ENCODE data around the gene NAB2.
"Not testable (repeated sequence)": the region's sequence is repeated elsewhere in the genome, so short reads cannot be mapped to it uniquely, and the experiment has no call there.

The NAB2 gene

GRCh38 chr12:57066245-57066644 lies 22.7 kb upstream of the NAB2 start:
- DNase-seq (ENCODE audit: low spot score) = no peak

- no peak for DNase-seq (ENCODE audit: low spot score)
These were observed 19.4 kb upstream of the NAB2 start for GRCh38 chr12:57069523-57069922.

GRCh38 chr12:57072661-57073060 lies 16.3 kb upstream of the NAB2 start:
- no peak for DNase-seq (ENCODE audit: low spot score)

- not testable (repeated sequence) for DNase-seq (ENCODE audit: low spot score)
These were observed 15.1 kb upstream of the NAB2 start for GRCh38 chr12:57073566-57074450.

DNA sequence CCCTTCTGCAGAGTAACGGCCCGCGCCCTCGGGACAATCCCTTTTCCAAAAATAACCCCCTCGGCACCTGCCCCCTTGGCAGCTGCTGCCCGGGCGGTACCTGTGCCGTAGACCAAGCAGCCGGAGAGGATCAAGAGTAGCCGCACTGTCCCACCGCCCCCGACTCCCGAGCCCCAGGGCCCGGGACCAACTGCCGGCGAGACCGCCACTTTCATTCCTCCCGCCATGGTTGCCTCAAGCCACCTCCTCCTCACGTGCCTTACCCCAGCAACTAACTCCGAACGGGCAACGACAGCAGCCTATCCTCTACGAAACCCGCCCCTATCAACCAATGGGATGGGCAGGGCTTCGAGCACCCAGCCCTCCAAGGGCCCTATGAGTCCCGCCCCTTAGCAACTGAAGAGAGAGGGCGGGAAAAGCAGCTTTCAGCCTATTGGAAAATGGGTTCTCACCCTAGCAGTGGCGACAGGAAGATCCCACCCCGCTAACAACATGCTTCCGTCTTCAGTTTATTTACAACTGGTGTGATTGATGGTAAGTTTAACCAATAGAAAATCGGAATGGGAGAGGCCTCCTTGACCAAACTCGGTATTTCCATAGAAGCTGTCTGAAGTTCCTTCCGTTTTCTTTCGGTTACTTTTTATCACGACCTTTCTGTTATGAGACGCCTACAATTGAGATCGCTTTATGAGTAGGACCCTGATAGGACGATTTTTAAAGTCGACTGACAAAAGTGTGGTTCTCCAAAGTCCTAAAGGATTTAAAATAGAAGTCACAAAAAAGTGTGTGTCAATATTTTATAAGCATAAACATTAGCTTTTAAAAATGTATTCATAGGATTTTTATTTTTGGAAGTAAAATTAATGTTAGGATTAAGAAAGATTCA lies 10.2 kb upstream of the NAB2 start, which contains the start of gene NEMP1:
Gene NEMP1, minus strand, starts transcription at position 273 of the 886 bp plus-strand sequence. Its CDS starts 46 bp downstream, at position 227.
- peak; percentile 91 for DNase-seq (ENCODE audit: low spot score)

GRCh38 chr12:57079821-57080220 lies 9.1 kb upstream of the NAB2 start:
- DNase-seq (ENCODE audit: low spot score) = no peak

- DNase-seq (ENCODE audit: low spot score) = no peak
These were observed 8.1 kb upstream of the NAB2 start for GRCh38 chr12:57080855-57081254.

DNA sequence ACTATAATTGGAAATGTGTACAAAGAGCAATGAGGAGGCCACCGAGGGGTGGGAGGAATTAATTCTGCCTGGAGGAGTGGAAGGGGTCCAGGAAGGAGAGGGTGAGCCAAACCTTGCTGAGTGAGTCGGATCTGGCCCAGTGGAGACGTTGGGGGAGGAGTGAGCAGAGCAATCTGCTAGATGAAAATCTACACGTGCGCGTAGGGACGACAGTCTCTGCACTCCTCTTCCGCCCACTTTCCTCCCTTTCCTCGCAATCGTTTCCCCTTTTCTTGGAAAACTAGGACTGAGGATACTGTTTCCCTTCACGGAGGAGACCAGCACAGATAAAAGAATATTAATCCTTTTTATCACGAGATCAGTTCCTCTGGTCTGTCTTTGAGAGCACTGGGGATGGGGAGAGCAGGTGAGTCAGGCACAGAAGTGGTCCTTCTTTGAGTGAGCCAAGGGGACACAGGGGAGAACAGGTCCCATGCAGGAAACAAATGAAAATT lies 2.9 kb upstream of the NAB2 start:
- no peak for DNase-seq (ENCODE audit: low spot score)

- DNase-seq (ENCODE audit: low spot score) = no peak
These were observed 2.4 kb upstream of the NAB2 start for GRCh38 chr12:57086493-57087009.

- DNase-seq (ENCODE audit: low spot score) = peak; percentile 73
These were observed 1.8 kb upstream of the NAB2 start for GRCh38 chr12:57087010-57087690.

- DNase-seq (ENCODE audit: low spot score) = peak; percentile 78
These were observed 1.1 kb upstream of the NAB2 start for GRCh38 chr12:57087691-57088353.

DNA sequence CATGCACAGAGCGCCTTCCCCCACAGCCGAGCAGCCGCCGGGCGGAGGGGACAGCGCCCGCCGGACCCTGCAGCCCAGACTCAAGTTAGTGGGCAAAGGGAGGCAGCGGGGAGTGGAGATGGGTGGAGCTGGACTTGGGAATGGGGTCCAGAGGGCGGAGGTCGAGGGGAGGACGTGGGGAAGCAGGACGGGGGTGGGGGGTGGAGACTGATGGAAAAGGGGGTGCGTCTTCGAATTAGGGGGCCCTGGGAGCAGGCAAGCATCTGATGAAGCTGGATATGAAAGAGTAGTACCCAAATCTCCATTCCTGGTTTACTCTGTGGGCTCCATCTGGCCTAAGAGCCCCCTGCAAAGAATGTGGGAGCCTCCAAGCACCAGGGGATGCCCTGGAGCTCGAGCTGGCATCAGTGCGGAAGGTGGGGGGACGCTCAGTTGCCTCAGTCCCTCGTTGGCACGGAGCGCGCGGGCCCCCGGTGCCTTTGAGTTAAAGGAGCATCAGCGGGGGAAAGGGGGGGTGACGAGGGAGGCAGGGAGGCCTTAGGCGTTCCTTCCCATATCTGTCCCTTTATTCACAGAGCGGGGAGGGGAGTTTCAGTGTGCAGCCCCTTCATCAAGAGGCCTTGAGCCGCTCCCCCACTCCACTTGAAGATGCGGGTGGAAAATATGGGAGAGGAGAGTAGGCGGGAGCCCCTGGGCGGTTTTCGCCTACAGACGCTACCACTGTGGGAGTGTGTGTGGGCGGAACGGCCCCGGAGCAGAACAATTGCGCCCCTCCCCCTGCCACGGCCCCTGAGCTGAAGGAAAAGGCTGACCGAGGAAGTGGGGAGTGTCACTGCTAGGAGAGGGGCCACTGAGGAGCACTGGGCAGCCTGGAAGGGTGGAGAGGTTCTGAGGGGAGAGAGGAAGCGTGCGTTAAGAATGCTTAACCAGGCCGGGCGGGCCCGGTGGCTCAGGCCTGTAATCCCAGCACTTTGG lies 644 bp downstream of the NAB2 start:
- no peak for DNase-seq (ENCODE audit: low spot score)

DNA sequence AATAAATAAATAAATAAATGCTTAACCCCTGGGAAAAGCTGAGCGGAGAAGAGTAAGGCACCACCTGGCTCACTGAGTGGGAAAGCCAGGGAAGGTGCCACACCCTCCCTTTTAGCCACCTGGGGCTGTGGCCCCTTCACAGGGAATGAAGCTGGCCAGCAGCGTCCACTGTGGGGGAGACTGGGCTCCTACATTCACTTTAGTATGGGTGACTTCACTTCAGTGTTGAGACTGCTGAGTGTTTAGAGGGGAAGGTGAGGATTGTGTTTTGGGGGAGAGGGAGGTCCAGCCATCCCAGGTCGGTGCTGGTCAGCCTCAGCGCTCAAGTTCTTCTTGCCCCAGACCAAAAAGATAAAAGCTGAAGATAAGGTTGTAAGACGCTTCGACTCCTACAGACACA lies 1.6 kb downstream of the NAB2 start:
- DNase-seq (ENCODE audit: low spot score) = no peak

GRCh38 chr12:57090924-57091637 lies 2.2 kb downstream of the NAB2 start:
- no peak for DNase-seq (ENCODE audit: low spot score)

- DNase-seq (ENCODE audit: low spot score) = no peak
These were observed 3.0 kb downstream of the NAB2 start for GRCh38 chr12:57091638-57092528.

GRCh38 chr12:57092529-57092862 lies 3.6 kb downstream of the NAB2 start:
- no peak for DNase-seq (ENCODE audit: low spot score)

DNA sequence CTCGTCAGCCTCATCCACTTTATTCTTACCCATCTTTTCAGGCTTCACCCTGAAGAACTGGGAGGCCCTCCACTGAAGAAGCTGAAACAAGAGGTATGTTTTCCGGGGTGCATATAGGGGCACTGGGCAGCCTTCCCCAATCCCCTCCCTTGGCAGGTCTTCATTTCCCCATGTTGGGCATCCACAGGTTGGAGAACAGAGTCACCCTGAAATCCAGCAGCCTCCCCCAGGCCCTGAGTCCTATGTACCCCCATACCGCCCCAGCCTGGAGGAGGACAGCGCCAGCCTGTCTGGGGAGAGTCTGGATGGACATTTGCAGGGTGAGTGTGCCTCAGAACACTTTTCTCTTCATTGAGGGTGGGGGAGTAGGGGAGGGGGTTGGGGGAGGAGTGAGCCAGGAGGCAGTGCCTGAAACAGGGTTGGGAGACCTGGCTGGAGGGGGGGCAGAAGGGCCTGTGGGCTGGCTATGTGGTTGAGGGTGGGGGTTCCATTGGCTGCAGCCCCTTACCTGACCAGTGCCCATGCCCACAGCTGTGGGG lies 4.0 kb downstream of the NAB2 start:
- DNase-seq (ENCODE audit: low spot score) = no peak
